NOMO-1 (cell line): Measurements from ENCODE around the gene CCDC191.

Experiments used
- DNase-seq, 2 experiments: peaks; one replicate each; lab custom pipeline; 2025; ENCODE audit not compliant: unreplicated experiment in 2 of 2; lab: John Stamatoyannopoulos, UW

Gene CCDC191, protein sequence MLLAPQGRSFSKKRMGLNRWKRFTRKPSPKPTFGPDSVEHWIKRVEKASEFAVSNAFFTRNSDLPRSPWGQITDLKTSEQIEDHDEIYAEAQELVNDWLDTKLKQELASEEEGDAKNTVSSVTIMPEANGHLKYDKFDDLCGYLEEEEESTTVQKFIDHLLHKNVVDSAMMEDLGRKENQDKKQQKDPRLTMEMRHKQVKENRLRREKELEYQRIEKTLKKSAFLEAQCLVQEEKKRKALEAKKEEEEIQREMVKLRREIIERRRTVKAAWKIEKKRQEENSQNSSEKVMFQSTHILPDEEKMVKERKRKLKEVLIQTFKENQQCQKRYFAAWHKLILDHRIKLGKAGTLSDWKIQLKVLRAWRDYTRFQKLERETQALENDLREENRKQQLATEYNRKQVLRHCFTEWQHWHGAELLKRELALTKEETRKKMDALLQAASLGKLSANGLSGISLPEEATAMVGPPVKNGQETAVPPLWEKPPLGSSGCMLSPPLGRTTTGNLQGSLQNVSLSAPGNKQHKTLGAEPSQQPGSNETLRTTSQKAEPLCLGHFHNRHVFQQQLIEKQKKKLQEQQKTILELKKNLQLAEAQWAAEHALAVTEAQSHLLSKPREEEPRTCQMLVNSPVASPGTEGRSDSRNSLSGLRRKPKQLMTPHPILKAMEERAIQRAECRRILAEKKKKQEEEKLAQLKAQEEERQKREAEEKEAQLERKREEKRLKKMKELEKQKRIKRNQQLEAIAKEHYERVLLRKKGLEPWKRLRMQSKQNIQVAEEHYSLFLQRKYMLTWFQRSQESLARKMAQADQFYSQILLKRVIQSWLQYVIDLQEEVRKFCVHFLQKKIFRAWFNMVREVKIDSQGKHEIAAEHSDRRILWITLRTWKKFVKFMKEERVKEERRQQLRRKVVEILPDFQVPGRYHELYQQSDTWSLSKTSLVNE

DNA sequence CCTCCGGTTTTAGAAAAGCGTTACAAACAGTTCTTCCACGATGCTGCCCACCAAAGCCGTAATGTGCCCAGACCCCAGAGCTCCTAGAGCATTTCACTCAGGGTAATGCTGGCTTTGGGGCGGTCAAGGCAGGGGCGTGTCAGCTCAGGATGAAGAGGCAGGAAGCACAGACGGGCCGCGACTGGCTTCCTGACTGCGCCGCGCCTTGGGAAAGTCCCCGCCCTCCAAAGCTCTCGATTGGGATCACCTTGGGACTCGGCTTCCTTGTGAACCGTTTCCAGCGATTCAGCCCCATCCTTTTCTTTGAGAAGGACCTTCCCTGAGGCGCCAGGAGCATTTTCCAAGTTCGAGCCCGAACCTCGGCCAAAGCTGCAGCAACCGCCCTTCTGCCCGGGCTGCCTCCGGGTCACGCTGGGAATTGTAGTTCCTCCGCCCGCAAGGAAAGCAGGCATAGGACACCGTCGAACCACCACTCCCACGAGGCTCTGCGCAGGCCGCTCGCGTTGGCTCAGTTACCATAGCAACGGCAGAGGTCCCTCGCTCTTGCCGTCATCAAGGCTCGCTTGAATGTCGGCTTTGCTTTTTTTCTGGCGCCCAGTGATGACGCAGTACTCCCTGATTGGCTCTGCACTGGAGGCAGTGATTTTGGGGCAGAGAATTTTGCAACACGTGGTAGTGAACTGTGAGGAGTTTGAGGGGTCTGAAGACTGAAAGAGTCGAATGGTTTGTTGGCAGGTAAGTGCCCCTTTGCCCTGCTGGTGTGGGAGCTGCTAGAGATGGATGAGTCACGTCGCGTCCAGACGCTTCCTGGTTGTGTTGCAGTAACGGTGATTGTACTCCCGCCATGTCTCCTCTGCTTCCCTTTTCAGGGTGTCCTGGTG, at the start of gene CCDC191, which contains the start of gene QTRT2:
Gene CCDC191 (minus strand): TSS at position 397 of the 881 bp plus-strand sequence. CDS start 60 bp downstream, at position 337.
Gene QTRT2 (plus strand): TSS at position 608 of the 881 bp plus-strand sequence. CDS start 8,521 bp downstream, outside the sequence.
- peak; percentile 99 for DNase-seq

DNA sequence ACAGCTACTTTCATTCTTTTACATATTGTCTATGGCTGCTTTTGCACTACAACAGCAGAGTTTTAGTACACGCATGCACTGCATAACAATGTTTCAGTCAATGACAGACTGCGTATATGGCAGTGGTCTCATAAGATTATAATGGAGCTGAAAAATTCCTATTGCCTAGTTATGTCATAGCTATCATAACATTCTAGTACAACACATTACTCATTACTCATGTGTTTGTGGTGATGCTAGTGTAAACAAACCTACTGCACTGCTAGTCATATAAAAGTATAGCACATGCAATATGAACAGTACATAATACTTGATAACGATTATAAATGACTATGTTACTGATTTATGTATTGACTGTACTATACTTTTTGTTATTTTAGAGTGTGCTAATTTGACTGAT, 48.1 kb upstream of the CCDC191 start:
- no peak for DNase-seq

DNA sequence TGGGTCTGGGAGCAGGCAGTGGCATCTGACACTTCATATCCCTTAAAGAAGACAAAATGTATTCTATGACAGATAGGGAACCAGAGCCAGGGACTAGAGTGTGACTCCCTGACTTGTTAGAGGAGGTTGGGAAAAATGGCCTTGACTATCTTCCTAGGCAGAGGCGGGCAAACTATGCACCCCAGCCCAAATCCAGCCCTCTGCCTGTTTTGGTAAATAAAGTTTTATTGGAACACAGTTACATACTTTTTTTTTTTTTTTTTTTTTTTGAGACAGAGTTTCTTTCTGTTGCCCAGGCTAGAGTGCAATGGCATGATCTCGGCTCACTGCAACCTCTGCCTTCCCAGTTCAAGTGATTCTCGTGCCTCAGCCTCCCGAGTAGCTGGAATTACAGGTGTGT, 47.5 kb upstream of the CCDC191 start:
- no peak for DNase-seq

DNA sequence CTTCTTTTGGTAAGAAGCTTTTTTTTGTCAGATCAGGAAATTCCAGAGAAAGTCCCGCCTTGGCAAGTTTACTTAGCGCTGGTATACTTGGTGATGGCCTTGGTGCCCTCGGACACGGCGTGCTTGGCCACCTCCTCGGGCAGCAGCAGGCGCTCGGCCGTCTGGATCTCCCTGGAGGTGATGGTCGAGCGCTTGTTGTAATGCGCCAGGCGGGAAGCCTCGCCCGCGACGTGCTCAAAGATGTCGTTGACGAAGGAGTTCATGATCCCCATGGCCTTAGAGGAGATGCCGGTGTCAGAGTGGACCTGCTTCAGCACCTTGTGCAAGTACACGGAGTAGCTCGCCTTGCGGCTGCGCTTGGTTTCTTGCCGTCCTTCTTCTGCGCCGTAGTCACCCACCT, 46.9 kb upstream of the CCDC191 start:
- no peak for DNase-seq

DNA sequence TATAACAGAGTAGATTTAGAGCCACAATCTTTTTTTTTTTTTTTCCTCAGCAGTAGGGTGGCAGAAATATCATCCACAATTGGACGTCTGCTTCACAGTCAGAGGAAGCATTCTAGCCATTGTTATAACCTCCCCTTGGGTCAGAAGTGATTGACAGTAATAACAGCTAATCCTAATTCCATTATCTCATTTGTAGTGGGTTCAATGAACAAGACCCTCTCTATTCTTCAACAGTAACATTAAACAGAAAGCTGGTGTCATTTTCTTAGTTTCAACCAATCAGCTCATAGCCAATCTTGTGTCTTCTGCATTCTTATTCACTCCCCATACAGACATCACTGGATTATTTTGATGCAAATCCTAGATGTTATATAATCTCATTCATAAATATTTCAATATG, 44.8 kb upstream of the CCDC191 start:
- no peak for DNase-seq

DNA sequence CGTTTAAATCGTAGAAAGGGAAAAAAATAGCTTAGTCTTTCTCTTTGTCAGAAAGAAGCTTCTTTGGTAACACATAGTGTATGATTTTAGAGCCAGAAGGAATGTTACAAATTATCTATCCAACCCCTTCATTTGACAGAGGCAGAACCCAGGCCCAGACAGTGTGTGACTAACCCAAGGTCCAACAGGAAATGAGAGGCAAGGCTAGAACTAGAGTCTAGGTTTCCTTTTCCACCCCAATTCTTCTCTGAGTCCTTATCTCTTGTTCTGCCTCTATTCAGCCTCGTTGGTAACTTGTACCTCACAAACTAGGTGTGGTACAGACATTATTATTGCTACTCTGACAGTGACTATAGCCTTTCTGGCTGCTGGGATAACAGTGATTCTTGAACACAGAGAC, 39.5 kb upstream of the CCDC191 start:
- no peak for DNase-seq

DNA sequence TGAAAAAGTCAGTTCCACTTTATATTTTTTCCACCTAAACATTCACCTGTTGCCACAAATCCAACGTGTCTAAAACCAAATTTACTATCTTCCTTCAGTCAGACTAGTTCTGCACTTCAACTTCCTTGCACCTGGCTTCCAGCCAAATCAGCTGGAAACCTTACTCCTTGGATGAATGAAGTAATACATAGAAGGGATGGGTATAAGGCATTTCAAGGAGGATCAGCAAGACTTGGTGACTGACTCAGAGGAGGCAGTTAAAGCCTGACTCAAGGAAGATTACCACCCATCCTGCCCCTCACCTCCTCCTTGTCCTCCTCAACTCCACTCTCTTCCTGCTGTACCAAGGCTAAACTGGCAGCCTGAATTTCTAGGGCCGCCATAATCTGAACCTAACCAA, 37.3 kb upstream of the CCDC191 start:
- DNase-seq: no peak

DNA sequence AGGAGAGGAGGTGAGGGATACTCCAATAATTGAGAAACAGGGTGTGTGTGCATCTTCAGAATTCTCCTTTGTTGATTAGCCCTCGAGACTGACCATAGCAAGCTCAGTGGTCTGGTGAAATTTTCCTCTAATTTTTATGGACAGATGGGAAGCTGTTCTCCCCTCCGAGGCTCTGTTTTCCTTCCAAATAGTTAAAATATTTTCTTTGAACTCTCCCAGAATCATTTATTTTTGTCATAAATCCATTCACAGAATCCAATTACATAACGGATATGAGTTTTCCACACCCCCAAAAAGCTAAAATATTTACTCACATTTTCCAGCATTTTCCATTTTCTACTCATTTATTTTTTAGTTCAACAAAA, 36.7 kb upstream of the CCDC191 start:
- DNase-seq: no peak

DNA sequence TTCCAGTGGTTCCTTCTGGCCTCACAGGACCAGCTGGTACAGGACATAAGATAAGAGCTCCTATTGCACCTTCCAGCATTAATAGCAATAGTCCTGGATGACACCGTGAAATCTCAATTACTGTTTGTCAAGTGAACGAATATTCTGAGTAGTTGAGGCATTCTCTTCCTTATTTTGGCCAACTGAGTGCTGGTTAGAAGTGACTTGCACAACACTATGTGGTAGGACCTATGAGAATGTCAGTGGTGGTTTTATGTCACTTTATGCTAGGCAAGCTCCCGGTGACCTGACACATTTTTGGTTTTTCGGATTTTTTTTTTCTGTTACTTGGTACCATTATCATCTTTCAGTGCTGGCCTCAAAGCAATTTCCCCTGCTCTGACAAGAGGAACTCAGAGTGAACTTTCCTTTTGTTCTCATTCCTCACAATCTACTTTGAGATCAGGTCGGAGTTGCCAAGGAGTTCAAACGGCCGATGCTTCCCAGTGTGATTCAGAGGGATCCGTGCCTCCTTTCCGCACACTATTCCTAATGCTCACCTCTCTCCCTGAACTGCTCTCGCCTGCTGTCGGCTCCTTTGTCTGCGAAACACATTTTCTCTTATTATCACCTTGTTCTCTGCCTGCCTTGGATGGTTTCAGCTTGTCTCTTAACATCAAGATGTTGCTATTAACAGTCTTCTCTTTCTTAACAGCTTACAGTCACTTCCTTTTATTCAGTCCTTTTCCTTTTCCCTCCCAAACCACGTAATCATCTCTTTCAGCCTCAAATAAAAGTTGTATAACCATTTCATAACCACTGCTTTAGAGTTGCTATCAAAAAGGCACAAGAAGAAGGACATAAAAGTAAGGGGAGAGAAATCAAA, 36.1 kb upstream of the CCDC191 start:
- peak; percentile 70 to 80 for DNase-seq

DNA sequence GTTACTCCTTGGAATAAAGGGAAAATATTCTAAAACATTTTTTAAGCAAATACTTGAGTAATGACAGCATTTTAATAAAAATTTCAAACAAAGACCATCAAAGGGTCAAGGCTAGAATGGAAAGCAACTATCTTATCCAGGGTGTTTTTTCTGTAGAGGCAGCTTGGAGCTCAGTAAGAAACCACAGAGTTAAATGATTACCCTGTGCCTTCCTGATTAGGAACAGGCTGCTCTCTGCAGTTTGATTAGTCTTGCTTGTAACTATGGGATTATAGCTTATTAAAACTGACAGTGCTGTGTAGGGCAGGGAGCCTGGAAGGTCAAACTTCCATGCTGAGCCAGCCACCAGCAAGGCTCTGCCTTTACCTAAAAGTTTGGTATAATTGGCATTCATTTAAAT, 33.3 kb upstream of the CCDC191 start:
- no peak for DNase-seq

DNA sequence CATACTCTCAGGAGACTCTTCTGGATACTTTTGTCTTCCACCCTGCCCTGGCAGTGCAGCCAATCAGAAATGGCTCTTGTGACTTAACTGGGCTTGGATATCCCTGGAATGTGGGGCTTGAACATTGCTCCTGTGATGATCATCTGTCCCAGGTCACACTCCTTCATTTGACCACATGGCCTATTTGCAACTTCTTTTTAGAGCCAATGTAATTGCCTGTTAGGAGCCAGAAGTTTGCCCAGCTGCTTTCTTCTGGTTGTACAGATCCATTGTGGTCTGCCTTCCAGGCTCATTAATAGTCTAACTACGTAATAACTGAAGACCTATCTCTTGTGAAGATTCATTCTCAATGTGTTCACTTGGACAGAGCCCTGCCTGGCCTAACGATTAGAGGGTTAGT, 30.0 kb upstream of the CCDC191 start:
- DNase-seq: no peak

DNA sequence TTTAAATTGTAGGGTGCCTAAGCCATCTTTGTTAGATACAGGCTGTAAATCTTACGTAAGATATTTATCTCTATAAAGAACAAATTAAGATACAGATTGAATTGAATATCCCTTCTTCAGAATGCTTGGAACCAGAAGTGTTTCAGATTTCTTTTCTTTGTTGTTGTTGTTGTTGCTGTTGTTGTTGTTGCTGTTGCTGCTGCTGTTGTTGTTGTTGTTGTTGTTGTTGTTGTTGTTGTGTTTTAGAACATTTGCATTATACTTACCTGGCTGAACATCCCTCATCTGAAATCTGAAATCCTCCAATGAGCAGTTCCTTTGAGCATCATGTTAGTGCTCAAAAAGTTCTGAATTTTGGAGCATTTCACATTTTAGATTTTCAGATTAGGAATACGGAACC, 26.8 kb upstream of the CCDC191 start:
- DNase-seq: no peak

DNA sequence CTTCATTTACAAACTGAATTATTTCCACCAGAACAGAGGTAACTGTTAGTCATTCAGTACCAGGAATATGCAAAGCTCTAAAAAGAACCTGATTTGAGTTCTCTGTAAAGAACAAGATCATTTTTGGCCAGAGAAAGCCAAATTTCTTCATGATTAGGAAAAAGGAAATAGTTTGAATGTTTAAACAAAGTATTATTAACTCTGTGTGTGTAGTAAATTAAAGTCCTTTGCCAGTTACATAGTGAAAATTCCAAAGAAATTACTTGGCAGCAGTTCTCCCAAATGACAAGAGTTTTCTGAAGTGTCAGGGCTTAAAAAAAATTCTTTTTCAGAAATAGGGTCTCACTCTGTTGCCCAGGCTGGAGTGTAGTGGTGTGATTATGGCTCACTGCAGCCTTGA, 24.7 kb upstream of the CCDC191 start:
- no peak for DNase-seq

DNA sequence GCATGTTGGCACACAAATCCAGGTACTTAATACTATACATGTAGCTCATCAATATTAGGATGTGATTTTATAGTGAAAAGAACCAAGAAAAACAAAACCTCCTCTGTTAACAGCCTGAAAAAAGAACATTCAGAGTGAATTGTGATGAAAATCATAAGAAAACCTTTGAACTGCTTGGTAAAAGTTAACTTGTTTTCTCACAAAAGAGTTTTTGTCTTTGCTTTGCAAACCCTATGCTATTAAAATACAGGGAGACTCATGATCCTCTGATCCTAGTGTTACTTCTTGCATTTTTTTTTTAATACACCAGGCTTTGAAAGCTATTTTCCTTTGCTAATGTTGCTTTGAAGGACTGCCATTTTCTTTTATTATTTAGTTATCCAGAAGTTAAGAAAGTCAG, 23.9 kb upstream of the CCDC191 start:
- no peak for DNase-seq

DNA sequence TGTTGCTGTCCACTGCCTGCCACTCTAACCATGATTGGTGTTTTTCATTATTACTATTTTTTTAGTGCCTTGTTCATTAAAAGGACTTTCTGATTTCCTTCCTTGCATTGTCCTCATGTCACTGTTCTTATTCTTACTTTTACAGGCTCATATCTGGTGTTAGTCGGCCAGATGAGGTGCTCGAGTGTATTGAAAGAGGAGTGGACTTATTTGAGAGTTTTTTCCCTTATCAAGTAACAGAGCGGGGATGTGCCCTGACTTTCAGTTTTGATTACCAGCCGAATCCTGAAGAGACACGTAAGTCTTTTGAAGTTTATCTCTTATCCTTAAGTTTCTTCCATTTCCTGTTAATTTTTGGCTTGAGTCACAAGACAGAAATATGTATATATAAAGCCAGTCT, 23.4 kb upstream of the CCDC191 start:
- DNase-seq: no peak

DNA sequence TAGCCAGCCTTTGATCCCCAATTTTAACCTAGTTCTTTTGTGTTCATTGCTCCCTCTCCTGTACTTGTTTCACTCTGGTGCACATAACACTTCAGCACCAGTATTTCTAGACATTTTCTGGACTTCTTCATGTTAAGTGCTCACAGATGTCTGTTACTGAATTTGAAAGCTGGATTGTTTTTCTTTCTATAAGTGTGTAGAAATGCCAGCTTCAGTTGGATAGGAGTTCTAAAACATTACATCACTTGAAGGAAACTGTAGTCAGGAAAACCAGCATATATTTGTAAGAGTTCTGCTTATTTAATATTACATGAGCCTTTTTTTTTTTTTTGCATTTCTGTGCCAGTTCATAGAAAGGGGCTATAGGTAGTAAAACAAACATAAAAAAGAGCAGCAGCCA, 21.8 kb upstream of the CCDC191 start:
- no peak for DNase-seq

DNA sequence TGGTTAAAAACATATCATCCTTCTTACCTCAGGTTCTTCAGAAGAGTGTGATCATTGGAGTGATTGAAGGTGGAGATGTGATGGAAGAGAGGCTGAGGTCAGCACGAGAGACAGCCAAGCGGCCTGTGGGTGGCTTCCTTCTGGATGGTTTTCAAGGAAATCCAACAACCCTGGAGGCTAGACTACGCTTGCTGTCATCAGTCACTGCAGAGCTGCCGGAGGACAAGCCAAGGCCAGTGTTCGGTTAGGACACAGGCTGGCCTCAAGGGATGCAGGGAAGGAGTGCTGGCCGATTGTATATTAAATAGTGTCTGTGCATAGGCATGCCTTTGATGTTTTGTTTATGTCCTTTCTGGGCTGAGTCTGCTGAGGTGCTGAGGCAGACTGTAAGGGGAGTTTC, 20.4 kb upstream of the CCDC191 start:
- DNase-seq: no peak

DNA sequence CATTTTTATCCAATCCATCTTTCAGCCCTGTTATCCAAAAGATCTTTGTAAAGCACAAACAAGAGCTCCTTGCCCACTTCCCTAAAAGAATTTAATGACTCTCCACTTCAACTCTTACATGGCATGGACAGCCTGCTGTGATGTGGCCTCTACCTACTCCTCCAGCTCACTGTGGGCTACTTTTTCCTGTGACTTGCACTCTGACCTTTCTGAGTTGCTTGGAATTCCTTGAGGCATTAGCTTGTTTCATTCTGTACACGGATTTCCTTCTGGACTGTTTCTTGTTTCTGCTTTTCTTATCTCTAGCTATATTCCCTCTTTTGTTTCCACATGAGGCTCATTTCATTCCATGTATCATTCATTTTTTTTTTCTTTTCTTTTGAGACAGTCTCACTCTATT, 15.5 kb upstream of the CCDC191 start:
- no peak for DNase-seq

DNA sequence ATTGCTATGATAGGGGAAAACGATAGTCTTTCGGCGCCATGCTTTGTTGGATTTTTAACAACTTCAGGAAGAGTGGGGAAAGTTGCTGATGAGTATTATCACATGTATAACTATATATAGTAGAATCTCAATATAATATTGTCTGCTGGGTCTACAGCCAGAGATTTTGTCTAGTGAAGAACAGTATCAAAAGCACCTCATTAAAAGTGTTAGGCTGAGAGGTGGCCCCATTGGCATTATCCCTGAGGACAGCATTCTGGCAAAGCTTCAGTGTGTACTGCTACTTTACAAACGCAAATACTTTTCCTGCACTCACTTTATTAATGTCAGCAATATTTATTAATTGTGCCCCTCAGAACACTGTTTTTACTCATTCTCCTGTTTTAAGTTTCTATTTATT, 12.0 kb upstream of the CCDC191 start:
- no peak for DNase-seq

DNA sequence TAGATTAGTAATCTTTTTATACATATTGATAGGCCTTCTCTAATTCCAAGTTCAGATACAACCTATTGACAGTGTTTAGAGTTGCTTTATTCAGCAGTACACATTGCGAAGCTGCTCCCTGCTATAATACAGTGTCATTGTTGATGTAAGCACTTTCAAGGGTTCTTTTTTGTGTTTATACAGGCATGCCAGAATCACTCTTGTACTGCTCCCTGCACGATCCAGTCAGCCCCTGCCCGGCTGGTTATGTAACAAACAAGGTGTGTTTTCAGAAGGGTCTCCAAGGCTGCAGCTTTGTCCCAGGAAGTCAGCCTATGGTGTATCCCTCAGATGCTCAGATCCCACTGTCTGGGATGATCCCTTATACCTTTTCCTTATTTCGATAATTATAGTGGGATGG, 11.5 kb upstream of the CCDC191 start:
- no peak for DNase-seq
